Measurements from ENCODE around the gene MAP2K4. TPM values are rescaled to one million over a fixed set of nuclear protein-coding genes. Genes with fewer than 3 reads are reported as not detected.

The MAP2K4 gene
- total RNA-seq, 3 donors from 2014 or later, result 27.0 to 47.5 (median 32.7) TPM

- peaks cover 2% of the 10 kb centered on the region for H3K4me1 ChIP-seq (ENCODE audit: low read depth)
- intact Hi-C loops (cut with DNase I, micrococcal nuclease), result no loop called here
These were observed 37.9 kb downstream of the MAP2K4 start for GRCh38 chr17:12058535-12058934.

DNA sequence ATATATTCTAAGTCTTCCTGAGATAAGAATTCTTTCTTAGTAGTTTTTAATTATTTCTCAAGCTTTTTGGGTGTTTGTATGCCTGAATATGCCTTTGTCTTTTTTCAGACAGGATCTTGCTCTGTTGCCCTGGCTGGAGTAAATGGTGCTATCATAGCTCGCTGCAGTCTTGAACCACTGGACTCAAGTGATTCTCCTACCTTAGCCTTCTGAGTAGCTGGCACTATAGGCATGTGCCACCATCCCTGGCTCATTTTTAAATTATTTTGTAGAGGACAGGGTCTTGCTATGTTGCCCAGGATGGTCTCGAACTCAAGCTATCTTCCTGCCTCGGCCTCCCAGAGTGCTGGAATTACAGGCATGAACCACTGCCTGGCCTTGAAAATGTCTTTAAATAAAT lies 41.6 kb downstream of the MAP2K4 start:
- no peak for DNase-seq
- intact Hi-C loops (cut with DNase I, micrococcal nuclease), result no loop called here
- no peak for ATAC-seq
- Histone ChIP-seq H3K9me3 (no peaks in the 10 kb centered on the region), H3K4me3 (no peak overlapping the region), H3K4me1 (ENCODE audit: low read depth) (no peaks in the 10 kb centered on the region), H3K36me3 (ENCODE audit: low read depth) (no peaks in the 10 kb centered on the region)
- TF ChIP-seq CTCF (IDR thresholded peaks at IDR 0.05), result no peak

More at GRCh38 chr17:12058535-12058934, 37.9 kb downstream of the MAP2K4 start:
- no peak for ATAC-seq
- DNase-seq, result no peak
- H3K36me3 ChIP-seq (ENCODE audit: low read depth), result no peaks in the 10 kb centered on the region
- no peaks in the 10 kb centered on the region for H3K9me3 ChIP-seq
- no peak overlapping the region for H3K4me3 ChIP-seq
- TF ChIP-seq CTCF (IDR thresholded peaks at IDR 0.05), result no peak

- Histone ChIP-seq H3K4me1 (ENCODE audit: low read depth) (no peaks in the 10 kb centered on the region), H3K4me3 (no peak overlapping the region), H3K36me3 (ENCODE audit: low read depth) (no peaks in the 10 kb centered on the region), H3K9me3 (no peaks in the 10 kb centered on the region)
- no peak for DNase-seq
- no peak for ATAC-seq
- intact Hi-C loops (cut with DNase I, micrococcal nuclease), result no loop called here
- TF ChIP-seq CTCF (IDR thresholded peaks at IDR 0.05), result no peak
These were observed 43.7 kb downstream of the MAP2K4 start for GRCh38 chr17:12064395-12064794.

DNA sequence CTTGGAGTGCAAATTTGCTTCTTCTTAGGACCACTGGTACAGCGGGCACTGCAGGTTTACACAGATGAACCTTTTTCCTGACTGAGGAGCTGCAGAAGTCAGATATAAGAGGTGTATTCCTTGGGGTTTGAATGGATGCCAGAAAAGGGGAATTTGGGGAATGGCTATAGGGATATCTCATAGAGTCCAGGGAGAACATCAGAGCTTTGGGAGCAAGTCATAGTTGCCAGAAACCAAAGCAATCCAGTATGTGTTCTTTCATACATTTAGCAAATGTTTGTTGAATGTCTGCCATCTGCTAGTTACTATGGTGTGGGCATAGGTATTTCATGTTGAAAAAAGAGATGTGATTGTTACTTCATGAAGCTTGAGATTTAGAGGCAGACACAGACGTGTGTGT lies 46.8 kb downstream of the MAP2K4 start:
- no peaks in the 10 kb centered on the region for H3K9me3 ChIP-seq
- intact Hi-C loops (cut with DNase I, micrococcal nuclease), result no loop called here
- no peaks in the 10 kb centered on the region for H3K4me1 ChIP-seq (ENCODE audit: low read depth)
- no peak for TF ChIP-seq CTCF (IDR thresholded peaks at IDR 0.05)
- no peaks in the 10 kb centered on the region for H3K36me3 ChIP-seq (ENCODE audit: low read depth)
- no peak for DNase-seq
- ATAC-seq, result no peak
- no peak overlapping the region for H3K4me3 ChIP-seq

- Histone ChIP-seq H3K4me3 (no peak overlapping the region), H3K4me1 (ENCODE audit: low read depth) (no peaks in the 10 kb centered on the region), H3K36me3 (ENCODE audit: low read depth) (no peaks in the 10 kb centered on the region), H3K9me3 (no peaks in the 10 kb centered on the region)
- no peak for TF ChIP-seq CTCF (IDR thresholded peaks at IDR 0.05)
- no peak for ATAC-seq
- no peak for DNase-seq
- intact Hi-C loops (cut with DNase I, micrococcal nuclease), result no loop called here
These were observed 48.3 kb downstream of the MAP2K4 start for GRCh38 chr17:12068946-12069345.

GRCh38 chr17:12070561-12070960 lies 49.9 kb downstream of the MAP2K4 start:
- no peak for TF ChIP-seq CTCF (IDR thresholded peaks at IDR 0.05)
- intact Hi-C loops (cut with DNase I, micrococcal nuclease), result no loop called here
- no peaks in the 10 kb centered on the region for H3K9me3 ChIP-seq
- no peak overlapping the region for H3K4me3 ChIP-seq
- no peak for DNase-seq
- no peaks in the 10 kb centered on the region for H3K36me3 ChIP-seq (ENCODE audit: low read depth)
- no peak for ATAC-seq
- no peaks in the 10 kb centered on the region for H3K4me1 ChIP-seq (ENCODE audit: low read depth)

All from mucosa of descending colon (tissue), 3 donors.